ENCODE measurements around the gene RPTOR. TPM values are rescaled to one million over a fixed set of nuclear protein-coding genes. Genes with fewer than 3 reads are reported as not detected.

The RPTOR gene
- polyA plus RNA-seq, 1 donor (not counting 4 experiments of a cell fraction or from before 2014, with no cell fraction given): 4.0 TPM

GRCh38 chr17:80799538-80800480 lies 255.2 kb downstream of the RPTOR start:
- no peak for DNase-seq (ENCODE audit: low read depth, low spot score)
- H3K27ac ChIP-seq (ENCODE audit: control insufficient read depth, insufficient read depth, low read length): no peak overlapping the region
- H3K9me1 ChIP-seq (ENCODE audit: control insufficient read depth, extremely low read depth, insufficient read depth, low read length): no peaks in the 10 kb centered on the region
- H3K27me3 ChIP-seq (ENCODE audit: control insufficient read depth, extremely low read depth, insufficient read depth, low read length): no peaks in the 10 kb centered on the region
- dilution Hi-C loops (cut with MboI; ENCODE audit: extremely low pct_ligation_motif_present, low sequenced_read_pairs): no loop called here
- H3K4me1 ChIP-seq (ENCODE audit: control insufficient read depth, extremely low read depth, insufficient read depth, low read length): no peaks in the 10 kb centered on the region
- H3K9me3 ChIP-seq (ENCODE audit: control insufficient read depth, low read depth, low read length): no peaks in the 10 kb centered on the region
- H3K4me3 ChIP-seq (ENCODE audit: control insufficient read depth in 2 of 3, extremely low read depth in 1 of 3, insufficient read depth in 2 of 3, low read depth in 1 of 3, low read length in 3 of 3): no peak overlapping the region
- H3K79me2 ChIP-seq (ENCODE audit: control insufficient read depth, insufficient read depth, low read length): no peaks in the 10 kb centered on the region
- no peak overlapping the region for H2AFZ ChIP-seq (ENCODE audit: control insufficient read depth, low read length)
- H4K20me1 ChIP-seq (ENCODE audit: control insufficient read depth, extremely low read depth, insufficient read depth, low read length): no peaks in the 10 kb centered on the region
- TF ChIP-seq EZH2 (IDR thresholded peaks at IDR 0.05; ENCODE audit: low read length) (no peak), CTCF (optimal IDR thresholded peaks at IDR 0.05 in 1 of 3, IDR thresholded peaks at IDR 0.05 in 1 of 3, conservative IDR thresholded peaks at IDR 0.05 in 1 of 3; ENCODE audit: extremely low read depth in 1 of 3, insufficient read depth in 2 of 3, low read length in 3 of 3) (no peak)
- peaks cover 2 to 4% of the 10 kb centered on the region in 2 experiments for H3K36me3 ChIP-seq (ENCODE audit: control insufficient read depth in 2 of 2, extremely low read depth in 1 of 2, insufficient read depth in 2 of 2, low read length in 2 of 2)
- H3K4me2 ChIP-seq (ENCODE audit: control insufficient read depth, extremely low read depth, insufficient read depth, low read depth, low read length): no peak overlapping the region
- no peak for FAIRE-seq
- H3K9ac ChIP-seq (ENCODE audit: control insufficient read depth, extremely low read depth, insufficient read depth, low read length): no peak overlapping the region

- Histone ChIP-seq H3K36me3 (ENCODE audit: control insufficient read depth in 2 of 2, extremely low read depth in 1 of 2, insufficient read depth in 2 of 2, low read length in 2 of 2) (peaks cover 2 to 4% of the 10 kb centered on the region in 2 experiments), H3K9ac (ENCODE audit: control insufficient read depth, extremely low read depth, insufficient read depth, low read length) (no peak overlapping the region), H3K9me3 (ENCODE audit: control insufficient read depth, low read depth, low read length) (no peaks in the 10 kb centered on the region), H3K27me3 (ENCODE audit: control insufficient read depth, extremely low read depth, insufficient read depth, low read length) (no peaks in the 10 kb centered on the region), H2AFZ (ENCODE audit: control insufficient read depth, low read length) (no peak overlapping the region), H3K4me1 (ENCODE audit: control insufficient read depth, extremely low read depth, insufficient read depth, low read length) (no peaks in the 10 kb centered on the region), H3K4me2 (ENCODE audit: control insufficient read depth, extremely low read depth, insufficient read depth, low read depth, low read length) (no peak overlapping the region), H4K20me1 (ENCODE audit: control insufficient read depth, extremely low read depth, insufficient read depth, low read length) (no peaks in the 10 kb centered on the region), H3K4me3 (ENCODE audit: control insufficient read depth in 2 of 3, extremely low read depth in 1 of 3, insufficient read depth in 2 of 3, low read depth in 1 of 3, low read length in 3 of 3) (no peak overlapping the region), H3K9me1 (ENCODE audit: control insufficient read depth, extremely low read depth, insufficient read depth, low read length) (no peaks in the 10 kb centered on the region), H3K27ac (ENCODE audit: control insufficient read depth, insufficient read depth, low read length) (no peak overlapping the region), H3K79me2 (ENCODE audit: control insufficient read depth, insufficient read depth, low read length) (no peaks in the 10 kb centered on the region)
- no peak for DNase-seq (ENCODE audit: low read depth, low spot score)
- no peak for FAIRE-seq
- dilution Hi-C loops (cut with MboI; ENCODE audit: extremely low pct_ligation_motif_present, low sequenced_read_pairs): no loop called here
- TF ChIP-seq CTCF (optimal IDR thresholded peaks at IDR 0.05 in 1 of 3, IDR thresholded peaks at IDR 0.05 in 1 of 3, conservative IDR thresholded peaks at IDR 0.05 in 1 of 3; ENCODE audit: extremely low read depth in 1 of 3, insufficient read depth in 2 of 3, low read length in 3 of 3) (no peak), EZH2 (IDR thresholded peaks at IDR 0.05; ENCODE audit: low read length) (no peak)
Observed at GRCh38 chr17:80800481-80801391, 256.1 kb downstream of the RPTOR start.

All from keratinocyte (primary cell).